Measurements from ENCODE around the gene PCOLCE2. TPM values are rescaled to one million over a fixed set of nuclear protein-coding genes. Genes with fewer than 3 reads are reported as not detected.

The PCOLCE2 gene
- total RNA-seq, 1 experiment from 2014 or later: 2.8 TPM

DNA sequence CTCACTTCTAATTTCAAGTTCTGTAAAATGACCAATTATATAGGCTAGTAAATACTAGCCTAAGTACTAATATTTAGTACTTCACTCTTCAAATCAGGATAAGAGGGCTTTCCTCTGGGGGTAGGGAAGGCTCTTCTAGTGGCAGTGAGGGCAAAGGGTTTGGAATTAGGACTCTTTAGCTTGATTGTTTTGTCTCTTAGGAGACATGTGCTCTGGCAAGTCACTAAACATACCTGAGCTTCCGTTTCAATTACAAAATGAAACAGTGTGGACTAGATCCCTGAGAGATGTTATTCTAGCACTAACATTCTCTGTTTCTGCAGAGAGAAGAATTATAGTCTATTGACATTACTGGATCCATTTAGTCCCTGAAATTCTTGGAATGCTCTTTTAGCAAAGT lies 71.5 kb downstream of the PCOLCE2 start:
- DNase-seq (ENCODE audit: low read depth): no peak

DNA sequence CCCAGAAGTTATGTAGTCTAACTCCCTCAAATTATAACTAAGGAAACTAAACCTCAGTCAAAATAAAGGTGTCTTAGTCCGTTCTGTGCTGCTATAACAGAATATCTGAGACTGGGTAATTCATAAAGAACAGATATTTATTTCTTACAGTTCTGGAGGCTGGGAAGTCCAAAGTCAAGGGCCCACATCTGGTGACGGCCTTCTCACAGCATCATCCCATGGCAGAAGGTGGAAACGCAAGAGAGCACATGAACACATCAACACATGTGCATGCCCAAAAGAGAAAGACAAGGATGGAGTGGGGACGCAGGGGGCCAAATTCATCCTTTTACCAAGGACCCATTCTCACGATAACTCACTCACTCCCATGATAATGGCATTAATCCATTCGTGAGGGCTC lies 73.1 kb downstream of the PCOLCE2 start:
- DNase-seq (ENCODE audit: low read depth): no peak

- no peak for DNase-seq (ENCODE audit: low read depth)
Measured at GRCh38 chr3:142809259-142809658, 79.6 kb downstream of the PCOLCE2 start.

GRCh38 chr3:142808103-142808917 lies 80.6 kb downstream of the PCOLCE2 start:
- DNase-seq (ENCODE audit: low read depth): peak; percentile 80

DNA sequence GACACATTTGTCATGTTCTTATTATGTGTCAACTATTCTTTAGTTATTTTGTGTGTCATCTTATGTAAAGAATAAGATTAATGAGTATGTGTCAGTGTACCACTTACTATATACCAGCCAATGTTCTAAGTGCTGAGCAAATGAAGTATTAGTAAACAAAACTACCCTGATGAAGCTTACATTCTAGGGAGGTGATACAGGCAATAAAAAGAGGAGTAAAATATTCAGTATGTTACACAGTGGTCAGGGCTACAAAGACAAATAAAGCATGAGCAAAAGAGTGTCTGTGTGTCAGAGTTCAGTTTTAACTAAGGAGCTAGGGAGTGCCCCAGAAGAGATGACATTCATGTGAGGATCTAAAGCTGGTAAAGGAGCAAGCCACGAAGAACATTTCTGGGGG lies 86.0 kb downstream of the PCOLCE2 start:
- no peak for DNase-seq (ENCODE audit: low read depth)

DNA sequence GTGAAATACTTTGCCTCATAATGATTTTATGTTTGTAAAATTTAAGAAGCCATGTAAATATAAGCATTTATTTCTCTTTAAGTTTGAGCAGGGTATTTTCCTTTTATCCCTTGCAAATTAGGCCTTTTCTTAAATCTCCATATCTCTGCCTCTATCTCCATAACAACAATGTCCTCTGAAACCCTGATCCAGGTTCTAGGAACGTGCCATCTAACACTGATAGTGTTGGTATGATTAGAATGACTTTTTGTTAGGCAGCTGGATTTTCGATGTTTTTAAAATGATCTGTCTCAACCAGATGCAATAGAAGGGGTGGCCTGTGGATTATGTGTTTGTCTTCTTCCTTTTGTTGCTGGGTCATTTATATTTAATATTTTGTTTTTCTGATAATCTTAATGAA lies 87.1 kb downstream of the PCOLCE2 start:
- DNase-seq (ENCODE audit: low read depth): no peak

DNA sequence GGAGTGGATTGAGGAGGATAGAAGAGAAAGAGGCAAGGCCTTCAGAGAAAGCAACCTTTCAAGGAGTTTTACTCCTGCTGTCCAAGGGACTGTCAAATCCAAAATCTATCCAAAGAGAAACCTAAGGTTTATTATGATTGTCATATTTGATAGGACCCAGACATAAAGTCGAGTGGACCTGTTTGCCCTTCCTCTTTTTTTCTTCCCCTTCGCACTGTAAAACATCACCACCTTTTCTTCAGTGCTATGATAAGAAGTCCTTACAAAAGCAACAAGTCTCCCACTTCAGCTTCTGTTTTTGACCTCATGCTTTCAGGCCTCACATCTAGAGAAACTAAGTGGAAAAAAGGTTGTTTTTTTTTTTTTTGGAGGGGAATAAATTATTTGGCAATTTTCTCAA lies 92.1 kb downstream of the PCOLCE2 start:
- DNase-seq (ENCODE audit: low read depth): no peak

DNA sequence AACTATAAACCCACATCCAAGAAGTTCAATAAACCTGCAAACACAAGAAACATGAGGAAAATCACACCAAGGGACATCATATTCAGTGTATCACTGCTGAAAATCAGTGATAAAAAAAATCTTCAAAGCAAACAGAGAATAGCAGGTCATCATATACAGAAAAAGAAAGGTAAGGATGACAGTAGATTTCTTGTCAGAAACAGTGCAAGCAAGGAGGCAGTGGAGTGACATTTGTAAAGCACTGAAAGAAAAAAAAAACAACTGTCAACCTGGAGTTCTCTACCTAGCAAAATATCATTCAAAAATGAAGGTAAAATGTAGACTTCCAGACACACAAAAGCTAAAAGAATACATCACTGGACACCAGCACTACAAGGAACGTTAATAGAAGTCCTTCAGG lies 93.6 kb downstream of the PCOLCE2 start:
- DNase-seq (ENCODE audit: low read depth): no peak

DNA sequence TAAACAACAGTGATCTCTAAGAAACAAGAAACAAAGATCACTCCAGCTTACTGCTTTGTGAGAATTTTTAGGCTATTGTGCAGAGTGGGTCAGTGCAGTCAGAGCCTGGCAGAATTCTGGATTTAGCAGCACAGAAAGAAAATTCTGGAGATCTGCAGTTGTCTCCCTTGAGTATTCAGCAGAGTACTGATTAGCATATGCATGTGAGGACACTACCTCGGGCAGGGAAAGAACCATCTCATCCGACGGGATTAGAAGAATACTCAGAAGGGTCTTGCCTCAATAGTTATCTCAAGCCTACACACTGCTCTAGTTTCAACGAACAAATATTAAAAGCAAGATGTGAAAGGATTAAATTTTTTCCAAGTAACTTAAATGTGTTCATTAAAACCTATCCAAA lies 94.4 kb downstream of the PCOLCE2 start:
- DNase-seq (ENCODE audit: low read depth): no peak

- no peak for DNase-seq (ENCODE audit: low read depth)
Measured at GRCh38 chr3:142787719-142788118, 101.2 kb downstream of the PCOLCE2 start.

DNA sequence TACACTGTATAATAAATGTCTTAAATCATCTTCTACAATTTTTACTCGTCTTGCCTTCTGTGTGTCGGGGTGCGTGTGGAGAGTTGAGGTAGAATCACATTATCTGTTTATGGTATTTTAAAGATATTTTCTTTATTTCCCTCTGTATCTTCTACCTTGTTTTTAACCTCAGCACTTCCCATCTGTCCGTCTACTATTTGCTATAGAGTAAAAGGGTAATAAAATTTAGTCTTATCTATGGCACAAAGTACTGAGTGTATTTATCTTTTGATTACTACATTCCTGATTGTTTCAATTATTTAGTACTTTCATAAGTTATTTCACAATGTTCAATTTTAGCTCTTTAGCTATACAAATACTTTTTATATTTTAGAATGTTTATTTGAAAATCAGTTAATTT lies 102.9 kb downstream of the PCOLCE2 start:
- DNase-seq (ENCODE audit: low read depth): no peak

DNA sequence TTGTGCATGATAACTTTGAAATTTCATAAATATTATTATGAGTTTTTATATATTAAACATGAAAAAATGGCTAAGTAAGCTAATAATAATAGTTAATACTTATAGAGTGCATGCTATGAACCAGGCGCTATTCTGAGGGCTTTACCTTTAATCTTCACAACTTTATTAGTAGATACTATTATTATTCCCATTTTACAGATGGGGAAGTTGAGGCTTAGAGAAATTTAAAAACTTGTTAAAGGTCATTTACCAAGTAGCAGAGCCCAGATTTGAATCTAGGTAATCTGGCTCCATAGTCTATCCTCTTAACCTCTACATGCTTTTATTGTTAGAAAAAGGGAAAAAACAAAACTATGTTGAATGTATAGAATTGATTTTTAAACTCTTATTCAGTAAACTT lies 104.7 kb downstream of the PCOLCE2 start:
- no peak for DNase-seq (ENCODE audit: low read depth)

DNA sequence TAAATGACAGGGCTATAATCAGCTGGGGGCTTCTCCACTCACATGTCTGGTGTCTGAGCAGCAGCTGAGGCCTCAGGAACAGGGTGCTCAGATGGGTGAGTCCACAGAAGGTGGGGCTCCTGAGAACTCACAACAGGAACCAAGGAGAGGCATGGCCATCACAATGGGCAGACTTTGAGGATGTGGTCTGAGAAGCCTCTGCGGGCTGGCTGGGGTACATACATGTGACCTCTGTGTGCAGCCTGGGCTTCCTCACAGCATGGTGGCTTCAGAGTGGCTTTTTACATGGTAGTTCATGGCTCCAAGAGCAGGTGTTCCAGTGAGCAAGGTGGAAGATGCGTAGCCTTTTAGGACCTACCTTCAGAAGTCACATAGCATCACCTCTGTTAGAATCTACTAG lies 106.3 kb downstream of the PCOLCE2 start:
- no peak for DNase-seq (ENCODE audit: low read depth)

GRCh38 chr3:142779591-142779990 lies 109.3 kb downstream of the PCOLCE2 start:
- no peak for DNase-seq (ENCODE audit: low read depth)

- no peak for DNase-seq (ENCODE audit: low read depth)
Measured at GRCh38 chr3:142778541-142778940, 110.3 kb downstream of the PCOLCE2 start.

- DNase-seq (ENCODE audit: low read depth): no peak
Measured at GRCh38 chr3:142777927-142778326, 111.0 kb downstream of the PCOLCE2 start.

DNA sequence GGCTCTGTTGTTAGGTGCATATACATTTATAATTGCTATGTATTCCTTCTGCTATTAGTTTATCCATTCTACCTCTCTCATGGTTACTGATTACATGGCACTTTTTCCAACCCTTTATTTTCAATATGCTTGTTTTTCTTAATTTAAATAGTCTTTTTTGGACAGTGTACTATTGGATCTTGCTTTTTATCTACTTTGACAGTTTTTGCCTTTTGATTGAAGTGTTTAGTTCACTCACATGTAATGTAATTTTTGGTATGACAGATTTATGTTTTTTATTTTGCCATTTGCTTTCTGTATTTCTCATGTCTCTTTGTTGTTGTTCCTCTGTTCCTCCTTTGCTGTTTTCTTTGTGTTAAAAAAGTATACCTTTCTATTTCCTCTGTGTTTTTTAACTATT lies 120.5 kb downstream of the PCOLCE2 start:
- no peak for DNase-seq (ENCODE audit: low read depth)

Other genes with a start within 250 kb of the PCOLCE2 start
- gene TRPC1, start 165.0 kb downstream of the PCOLCE2 start, total RNA-seq (2014; rRNA removed; shearing (Covaris generic)): 19.8 and 29.5 TPM in 2 replicates
- gene PAQR9, start 74.6 kb upstream of the PCOLCE2 start, total RNA-seq (2014; rRNA removed; shearing (Covaris generic)): not detected in 2 replicates
- gene U2SURP, start 112.5 kb upstream of the PCOLCE2 start, total RNA-seq (2014; rRNA removed; shearing (Covaris generic)): 64.3 and 84.7 TPM in 2 replicates
- 15.7 and 20.7 TPM in 2 replicates for gene CHST2, start 230.7 kb upstream of the PCOLCE2 start, total RNA-seq (2014; rRNA removed; shearing (Covaris generic))